ENCODE results near the gene CRY2. TPM values are rescaled to one million over a fixed set of nuclear protein-coding genes. Genes with fewer than 3 reads are reported as not detected.

Gene CRY2
- total RNA-seq, 6 experiments from 2014 or later: 12.5 to 16.4 (median 14.1) TPM

GRCh38 chr11:45848654-45849081 is 1.4 kb downstream of the CRY2 start:
- Mint-ChIP-seq H3K27ac (peak overlapping the region; percentile 92), H3K27me3 (ENCODE audit: insufficient read depth) (peaks cover 4% of the 10 kb centered on the region), H3K9me3 (no peaks in the 10 kb centered on the region), H3K4me1 (ENCODE audit: low read depth) (peaks cover 33% of the 10 kb centered on the region), H3K36me3 (ENCODE audit: low read depth) (no peaks in the 10 kb centered on the region), H3K4me3 (peak overlapping the region; percentile 89)
- TF ChIP-seq CTCF (IDR thresholded peaks at IDR 0.05): no peak
- no peak for DNase-seq

GRCh38 chr11:45850446-45850845 is 3.2 kb downstream of the CRY2 start:
- peaks cover 37% of the 10 kb centered on the region for H3K4me1 Mint-ChIP-seq (ENCODE audit: low read depth)
- no peaks in the 10 kb centered on the region for H3K9me3 Mint-ChIP-seq
- H3K27me3 Mint-ChIP-seq (ENCODE audit: insufficient read depth): peaks cover 4% of the 10 kb centered on the region
- H3K27ac Mint-ChIP-seq: no peak overlapping the region
- no peak overlapping the region for H3K4me3 Mint-ChIP-seq
- peak; percentile 23 for DNase-seq
- TF ChIP-seq CTCF (IDR thresholded peaks at IDR 0.05): no peak
- H3K36me3 Mint-ChIP-seq (ENCODE audit: low read depth): no peaks in the 10 kb centered on the region

- Mint-ChIP-seq H3K27ac (no peak overlapping the region), H3K9me3 (no peaks in the 10 kb centered on the region), H3K4me3 (no peak overlapping the region), H3K36me3 (ENCODE audit: low read depth) (no peaks in the 10 kb centered on the region), H3K27me3 (ENCODE audit: insufficient read depth) (peaks cover 4% of the 10 kb centered on the region), H3K4me1 (ENCODE audit: low read depth) (peaks cover 43% of the 10 kb centered on the region)
- DNase-seq: no peak
- TF ChIP-seq CTCF (IDR thresholded peaks at IDR 0.05): no peak
These were observed 4.0 kb downstream of the CRY2 start for GRCh38 chr11:45851228-45851627.

GRCh38 chr11:45852018-45852711 is 4.9 kb downstream of the CRY2 start:
- Mint-ChIP-seq H3K9me3 (no peaks in the 10 kb centered on the region), H3K4me1 (ENCODE audit: low read depth) (peaks cover 42% of the 10 kb centered on the region), H3K27ac (no peak overlapping the region; the same call in 1 of the 2 replicates), H3K27me3 (ENCODE audit: insufficient read depth) (peaks cover 2% of the 10 kb centered on the region), H3K4me3 (no peak overlapping the region), H3K36me3 (ENCODE audit: low read depth) (no peaks in the 10 kb centered on the region)
- TF ChIP-seq CTCF (IDR thresholded peaks at IDR 0.05): no peak
- DNase-seq: no peak

GRCh38 chr11:45852712-45853101 is 5.4 kb downstream of the CRY2 start:
- no peaks in the 10 kb centered on the region for H3K36me3 Mint-ChIP-seq (ENCODE audit: low read depth)
- H3K4me1 Mint-ChIP-seq (ENCODE audit: low read depth): peaks cover 48% of the 10 kb centered on the region
- peaks cover 2% of the 10 kb centered on the region for H3K27me3 Mint-ChIP-seq (ENCODE audit: insufficient read depth)
- DNase-seq: no peak
- H3K4me3 Mint-ChIP-seq: no peak overlapping the region
- no peaks in the 10 kb centered on the region for H3K9me3 Mint-ChIP-seq
- H3K27ac Mint-ChIP-seq: no peak overlapping the region; the same call in 1 of the 2 replicates
- TF ChIP-seq CTCF (IDR thresholded peaks at IDR 0.05): no peak
